Stimulated activated CD8-positive, alpha-beta memory T cell treated with anti-CD3 and anti-CD28 coated beads, Interleukin-4, amount 100 ng/mL, for 24 hours (primary cell): ENCODE measurements around the gene KCNK4.

Source experiments
- DNase-seq: peaks from one replicate; pipeline ENCODE4 v3.0.0-alpha.2; 2020; ENCODE audit warnings: low read depth

The KCNK4 gene

GRCh38 chr11:64349025-64349387 is 57.9 kb downstream of the KCNK4 start:
- no peak for DNase-seq

DNA sequence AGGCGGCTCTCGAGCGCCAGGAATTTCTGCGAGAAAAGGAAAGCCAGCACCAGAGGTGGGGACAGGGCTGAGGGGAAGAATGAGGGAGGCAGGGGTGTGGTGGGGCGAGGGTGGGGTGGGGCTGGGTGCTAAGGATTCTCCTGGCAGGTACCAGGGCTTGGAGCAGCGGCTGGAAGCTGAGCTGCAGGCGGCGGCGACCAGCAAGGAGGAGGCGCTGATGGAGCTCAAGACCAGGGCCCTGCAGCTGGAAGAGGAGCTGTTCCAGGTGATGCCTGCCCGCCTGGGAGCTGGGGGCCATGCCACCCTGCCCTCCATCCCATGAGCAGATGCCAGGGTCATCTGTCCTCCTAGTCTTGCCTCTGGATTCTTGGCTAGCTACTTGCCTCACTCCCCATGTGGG is 58.3 kb downstream of the KCNK4 start:
- no peak for DNase-seq
